Neural progenitor cell (in vitro differentiated cells): ENCODE results near the gene MCL1.

Source experiments
- CTCF ChIP-seq: fragments of 200-600 bp; sonication (generic); IDR thresholded peaks from 2 replicates; pipeline ENCODE4 v1.5.1; 2017; ENCODE audit warnings: antibody characterized with exemption, mild to moderate bottlenecking
- EZH2 ChIP-seq: fragments of 200-600 bp; sonication (generic); IDR thresholded peaks from 2 replicates; pipeline ENCODE4 v1.6.1; 2017; ENCODE audit warnings: antibody characterized with exemption, mild to moderate bottlenecking, moderate library complexity
- EZH2phosphoT487 ChIP-seq: fragments of 200-600 bp; sonication (generic); IDR thresholded peaks from 2 replicates; pipeline ENCODE4 v1.6.1; 2017; ENCODE audit warnings: antibody characterized with exemption

GRCh38 chr1:150610576-150610975 is 31.2 kb upstream of the MCL1 start:
- TF ChIP-seq CTCF (no peak), EZH2 (no peak), EZH2phosphoT487 (no peak)
